WTC11 (cell line): Measurements from ENCODE around the gene SORCS1.

Source experiments
- ESRRA ChIP-seq: sonication (generic); formaldehyde crosslinking; IDR thresholded peaks from 2 replicates; pipeline ENCODE4 v1.8.1; 2022; ENCODE audit warnings: mild to moderate bottlenecking, missing genetic modification reagents, borderline replicate concordance
- GABPB1 ChIP-seq: sonication (generic); formaldehyde crosslinking; IDR thresholded peaks from 2 replicates; pipeline ENCODE4 v1.8.1; 2023; ENCODE audit warnings: mild to moderate bottlenecking, missing genetic modification reagents
- NFYB ChIP-seq: sonication (generic); formaldehyde crosslinking; conservative IDR thresholded peaks from 2 replicates; pipeline ENCODE4 v1.8.0; 2022; ENCODE audit warnings: low read depth, missing genetic modification reagents
- OVOL2 ChIP-seq: fragments of 250-450 bp; sonication (Bioruptor Pico); IDR thresholded peaks from 2 replicates; pipeline ENCODE4 v1.9.0; 2021; ENCODE audit warnings: mild to moderate bottlenecking, borderline replicate concordance
- TEAD1 ChIP-seq: sonication (generic); formaldehyde crosslinking; IDR thresholded peaks from 2 replicates; pipeline ENCODE4 v1.8.0; 2022; ENCODE audit warnings: mild to moderate bottlenecking, missing genetic modification reagents
- TP53 ChIP-seq: sonication (generic); formaldehyde crosslinking; IDR thresholded peaks from 2 replicates; pipeline ENCODE4 v1.8.1; 2023; ENCODE audit warnings: mild to moderate bottlenecking, missing genetic modification reagents
- TF ChIP-seq, protein P1 (sequence below): fragments of 200-600 bp; IDR thresholded peaks from 2 replicates; pipeline ENCODE4 v1.8.0; 2022; ENCODE audit warnings: antibody characterized with exemption
- TF ChIP-seq, protein P2 (sequence below): sonication (generic); formaldehyde crosslinking; IDR thresholded peaks from 2 replicates; pipeline ENCODE4 v1.8.1; 2023; ENCODE audit warnings: mild to moderate bottlenecking, missing genetic modification reagents, borderline replicate concordance
- TF ChIP-seq, protein P3 (sequence below): sonication (generic); formaldehyde crosslinking; IDR thresholded peaks from 2 replicates; pipeline ENCODE4 v1.8.0; 2022; ENCODE audit warnings: missing genetic modification reagents
- TF ChIP-seq, protein P4 (sequence below): sonication (generic); formaldehyde crosslinking; conservative IDR thresholded peaks from 2 replicates; pipeline ENCODE4 v1.8.1; 2022; ENCODE audit warnings: mild to moderate bottlenecking, missing genetic modification reagents

DNA sequence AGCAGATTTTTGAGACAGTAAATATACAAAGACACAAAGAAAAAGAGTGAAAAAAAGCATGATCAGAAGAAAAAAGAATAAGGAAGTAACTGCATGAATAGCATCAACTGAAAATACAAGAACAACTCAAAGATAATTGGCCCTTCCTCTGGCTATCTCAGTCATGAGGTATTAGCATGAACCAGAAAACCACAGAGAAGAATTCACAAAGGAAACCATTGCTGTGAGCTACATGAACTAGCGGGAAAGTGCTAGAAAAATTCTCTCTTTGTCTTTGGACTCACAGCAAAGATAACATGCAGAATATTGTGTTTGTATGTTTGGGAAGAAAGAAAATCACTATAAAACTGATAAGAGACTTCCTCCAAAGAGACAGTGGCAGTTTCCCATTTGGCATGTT, 82.9 kb downstream of the SORCS1 start:
- TF ChIP-seq, protein P1, sequence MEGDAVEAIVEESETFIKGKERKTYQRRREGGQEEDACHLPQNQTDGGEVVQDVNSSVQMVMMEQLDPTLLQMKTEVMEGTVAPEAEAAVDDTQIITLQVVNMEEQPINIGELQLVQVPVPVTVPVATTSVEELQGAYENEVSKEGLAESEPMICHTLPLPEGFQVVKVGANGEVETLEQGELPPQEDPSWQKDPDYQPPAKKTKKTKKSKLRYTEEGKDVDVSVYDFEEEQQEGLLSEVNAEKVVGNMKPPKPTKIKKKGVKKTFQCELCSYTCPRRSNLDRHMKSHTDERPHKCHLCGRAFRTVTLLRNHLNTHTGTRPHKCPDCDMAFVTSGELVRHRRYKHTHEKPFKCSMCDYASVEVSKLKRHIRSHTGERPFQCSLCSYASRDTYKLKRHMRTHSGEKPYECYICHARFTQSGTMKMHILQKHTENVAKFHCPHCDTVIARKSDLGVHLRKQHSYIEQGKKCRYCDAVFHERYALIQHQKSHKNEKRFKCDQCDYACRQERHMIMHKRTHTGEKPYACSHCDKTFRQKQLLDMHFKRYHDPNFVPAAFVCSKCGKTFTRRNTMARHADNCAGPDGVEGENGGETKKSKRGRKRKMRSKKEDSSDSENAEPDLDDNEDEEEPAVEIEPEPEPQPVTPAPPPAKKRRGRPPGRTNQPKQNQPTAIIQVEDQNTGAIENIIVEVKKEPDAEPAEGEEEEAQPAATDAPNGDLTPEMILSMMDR, result no peak
- TF ChIP-seq, protein P2, sequence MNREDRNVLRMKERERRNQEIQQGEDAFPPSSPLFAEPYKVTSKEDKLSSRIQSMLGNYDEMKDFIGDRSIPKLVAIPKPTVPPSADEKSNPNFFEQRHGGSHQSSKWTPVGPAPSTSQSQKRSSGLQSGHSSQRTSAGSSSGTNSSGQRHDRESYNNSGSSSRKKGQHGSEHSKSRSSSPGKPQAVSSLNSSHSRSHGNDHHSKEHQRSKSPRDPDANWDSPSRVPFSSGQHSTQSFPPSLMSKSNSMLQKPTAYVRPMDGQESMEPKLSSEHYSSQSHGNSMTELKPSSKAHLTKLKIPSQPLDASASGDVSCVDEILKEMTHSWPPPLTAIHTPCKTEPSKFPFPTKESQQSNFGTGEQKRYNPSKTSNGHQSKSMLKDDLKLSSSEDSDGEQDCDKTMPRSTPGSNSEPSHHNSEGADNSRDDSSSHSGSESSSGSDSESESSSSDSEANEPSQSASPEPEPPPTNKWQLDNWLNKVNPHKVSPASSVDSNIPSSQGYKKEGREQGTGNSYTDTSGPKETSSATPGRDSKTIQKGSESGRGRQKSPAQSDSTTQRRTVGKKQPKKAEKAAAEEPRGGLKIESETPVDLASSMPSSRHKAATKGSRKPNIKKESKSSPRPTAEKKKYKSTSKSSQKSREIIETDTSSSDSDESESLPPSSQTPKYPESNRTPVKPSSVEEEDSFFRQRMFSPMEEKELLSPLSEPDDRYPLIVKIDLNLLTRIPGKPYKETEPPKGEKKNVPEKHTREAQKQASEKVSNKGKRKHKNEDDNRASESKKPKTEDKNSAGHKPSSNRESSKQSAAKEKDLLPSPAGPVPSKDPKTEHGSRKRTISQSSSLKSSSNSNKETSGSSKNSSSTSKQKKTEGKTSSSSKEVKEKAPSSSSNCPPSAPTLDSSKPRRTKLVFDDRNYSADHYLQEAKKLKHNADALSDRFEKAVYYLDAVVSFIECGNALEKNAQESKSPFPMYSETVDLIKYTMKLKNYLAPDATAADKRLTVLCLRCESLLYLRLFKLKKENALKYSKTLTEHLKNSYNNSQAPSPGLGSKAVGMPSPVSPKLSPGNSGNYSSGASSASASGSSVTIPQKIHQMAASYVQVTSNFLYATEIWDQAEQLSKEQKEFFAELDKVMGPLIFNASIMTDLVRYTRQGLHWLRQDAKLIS (CRISPR knock-in tag), result no peak
- TF ChIP-seq, protein P3, sequence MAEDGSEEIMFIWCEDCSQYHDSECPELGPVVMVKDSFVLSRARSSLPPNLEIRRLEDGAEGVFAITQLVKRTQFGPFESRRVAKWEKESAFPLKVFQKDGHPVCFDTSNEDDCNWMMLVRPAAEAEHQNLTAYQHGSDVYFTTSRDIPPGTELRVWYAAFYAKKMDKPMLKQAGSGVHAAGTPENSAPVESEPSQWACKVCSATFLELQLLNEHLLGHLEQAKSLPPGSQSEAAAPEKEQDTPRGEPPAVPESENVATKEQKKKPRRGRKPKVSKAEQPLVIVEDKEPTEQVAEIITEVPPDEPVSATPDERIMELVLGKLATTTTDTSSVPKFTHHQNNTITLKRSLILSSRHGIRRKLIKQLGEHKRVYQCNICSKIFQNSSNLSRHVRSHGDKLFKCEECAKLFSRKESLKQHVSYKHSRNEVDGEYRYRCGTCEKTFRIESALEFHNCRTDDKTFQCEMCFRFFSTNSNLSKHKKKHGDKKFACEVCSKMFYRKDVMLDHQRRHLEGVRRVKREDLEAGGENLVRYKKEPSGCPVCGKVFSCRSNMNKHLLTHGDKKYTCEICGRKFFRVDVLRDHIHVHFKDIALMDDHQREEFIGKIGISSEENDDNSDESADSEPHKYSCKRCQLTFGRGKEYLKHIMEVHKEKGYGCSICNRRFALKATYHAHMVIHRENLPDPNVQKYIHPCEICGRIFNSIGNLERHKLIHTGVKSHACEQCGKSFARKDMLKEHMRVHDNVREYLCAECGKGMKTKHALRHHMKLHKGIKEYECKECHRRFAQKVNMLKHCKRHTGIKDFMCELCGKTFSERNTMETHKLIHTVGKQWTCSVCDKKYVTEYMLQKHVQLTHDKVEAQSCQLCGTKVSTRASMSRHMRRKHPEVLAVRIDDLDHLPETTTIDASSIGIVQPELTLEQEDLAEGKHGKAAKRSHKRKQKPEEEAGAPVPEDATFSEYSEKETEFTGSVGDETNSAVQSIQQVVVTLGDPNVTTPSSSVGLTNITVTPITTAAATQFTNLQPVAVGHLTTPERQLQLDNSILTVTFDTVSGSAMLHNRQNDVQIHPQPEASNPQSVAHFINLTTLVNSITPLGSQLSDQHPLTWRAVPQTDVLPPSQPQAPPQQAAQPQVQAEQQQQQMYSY (CRISPR knock-in tag), result no peak
- TF ChIP-seq TP53, result no peak
- TF ChIP-seq TEAD1 (CRISPR knock-in tag), result no peak
- no peak for TF ChIP-seq OVOL2 (CRISPR knock-in tag)
- TF ChIP-seq GABPB1, result no peak
- TF ChIP-seq, protein P4, sequence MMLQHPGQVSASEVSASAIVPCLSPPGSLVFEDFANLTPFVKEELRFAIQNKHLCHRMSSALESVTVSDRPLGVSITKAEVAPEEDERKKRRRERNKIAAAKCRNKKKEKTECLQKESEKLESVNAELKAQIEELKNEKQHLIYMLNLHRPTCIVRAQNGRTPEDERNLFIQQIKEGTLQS (CRISPR knock-in tag), result no peak
- TF ChIP-seq ESRRA (CRISPR knock-in tag), result no peak
- TF ChIP-seq NFYB (CRISPR knock-in tag), result no peak
